ENCODE data around the gene CCL11.

DNA sequence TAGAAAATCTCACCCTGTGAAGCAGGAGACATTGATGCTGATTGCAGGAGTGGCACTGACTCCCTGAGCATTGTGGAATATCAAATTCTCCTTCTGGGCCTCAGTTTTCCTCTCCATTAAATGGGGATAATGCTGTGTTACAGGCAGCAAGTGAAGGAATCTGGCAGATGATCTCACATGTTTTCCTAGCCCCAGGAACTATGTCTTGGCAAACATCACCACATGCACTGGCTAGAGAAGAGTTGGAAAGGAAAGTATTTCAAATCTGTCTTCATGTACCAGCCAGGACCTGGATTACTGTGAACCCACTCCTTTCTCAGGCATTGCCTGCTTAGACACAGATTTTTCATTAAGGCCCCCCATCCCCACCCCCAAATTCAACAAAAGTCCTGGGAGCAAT lies 20.1 kb downstream of the CCL11 start:
- TF ChIP-seq, protein P1, sequence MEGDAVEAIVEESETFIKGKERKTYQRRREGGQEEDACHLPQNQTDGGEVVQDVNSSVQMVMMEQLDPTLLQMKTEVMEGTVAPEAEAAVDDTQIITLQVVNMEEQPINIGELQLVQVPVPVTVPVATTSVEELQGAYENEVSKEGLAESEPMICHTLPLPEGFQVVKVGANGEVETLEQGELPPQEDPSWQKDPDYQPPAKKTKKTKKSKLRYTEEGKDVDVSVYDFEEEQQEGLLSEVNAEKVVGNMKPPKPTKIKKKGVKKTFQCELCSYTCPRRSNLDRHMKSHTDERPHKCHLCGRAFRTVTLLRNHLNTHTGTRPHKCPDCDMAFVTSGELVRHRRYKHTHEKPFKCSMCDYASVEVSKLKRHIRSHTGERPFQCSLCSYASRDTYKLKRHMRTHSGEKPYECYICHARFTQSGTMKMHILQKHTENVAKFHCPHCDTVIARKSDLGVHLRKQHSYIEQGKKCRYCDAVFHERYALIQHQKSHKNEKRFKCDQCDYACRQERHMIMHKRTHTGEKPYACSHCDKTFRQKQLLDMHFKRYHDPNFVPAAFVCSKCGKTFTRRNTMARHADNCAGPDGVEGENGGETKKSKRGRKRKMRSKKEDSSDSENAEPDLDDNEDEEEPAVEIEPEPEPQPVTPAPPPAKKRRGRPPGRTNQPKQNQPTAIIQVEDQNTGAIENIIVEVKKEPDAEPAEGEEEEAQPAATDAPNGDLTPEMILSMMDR (IDR thresholded peaks at IDR 0.05), result no peak
- TF ChIP-seq POLR2AphosphoS5 (IDR thresholded peaks at IDR 0.05), result no peak

All from breast epithelium (tissue), 3 donors.